ENCODE results near the gene CCDC3.

Gene CCDC3

DNA sequence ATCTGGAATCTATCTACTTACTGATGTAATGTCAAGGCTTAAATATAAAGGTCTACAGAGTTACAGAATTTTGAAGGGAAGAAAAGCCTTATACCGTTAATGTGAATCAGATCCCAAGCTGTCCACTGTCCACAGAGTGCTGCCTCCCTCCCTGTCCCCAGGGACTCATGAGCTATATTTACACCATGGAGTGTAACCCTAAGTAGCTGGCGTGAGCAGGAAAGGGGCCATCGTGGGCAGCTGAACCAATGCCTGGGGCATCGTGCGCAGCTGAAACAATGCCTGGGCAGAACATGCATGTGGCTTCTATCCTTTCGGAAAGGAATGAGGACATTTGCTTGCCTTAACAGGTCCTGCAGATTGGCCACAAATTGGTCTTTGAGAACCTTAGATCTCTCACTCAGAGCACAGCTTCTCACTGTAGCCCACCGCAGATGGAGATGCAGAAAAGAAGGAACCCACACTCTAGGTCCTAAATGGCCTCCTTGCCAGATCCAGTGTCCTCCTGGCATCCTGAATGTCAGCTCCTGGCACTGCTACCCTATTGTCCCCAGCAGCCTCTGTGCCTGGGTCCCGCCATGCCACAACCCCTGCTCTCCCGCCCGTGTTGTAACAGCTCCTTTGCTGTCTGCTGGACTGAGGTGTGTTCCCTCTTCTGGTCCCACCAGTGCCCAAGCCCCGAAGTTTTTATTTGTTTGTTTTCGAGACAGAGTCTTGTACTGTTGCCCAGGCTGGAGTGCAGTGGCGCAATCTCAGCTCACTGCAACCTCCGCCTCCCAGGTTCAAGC is 30.3 kb downstream of the CCDC3 start:
- no peak for TF ChIP-seq CTCF (IDR thresholded peaks at IDR 0.05; ENCODE audit: low read depth, low read length, missing control alignments)
- DNase-seq (ENCODE audit: low read depth) = no peak
- in situ Hi-C loops (cut with HindIII; ENCODE audit: low sequenced_read_pairs) = no loop called here
- H3K4me3 ChIP-seq (ENCODE audit: low read depth, low read length) = no peak overlapping the region

- DNase-seq (ENCODE audit: low read depth) = no peak
- in situ Hi-C loops (cut with HindIII; ENCODE audit: low sequenced_read_pairs) = no loop called here
- H3K4me3 ChIP-seq (ENCODE audit: low read depth, low read length) = no peak overlapping the region
- no peak for TF ChIP-seq CTCF (IDR thresholded peaks at IDR 0.05; ENCODE audit: low read depth, low read length, missing control alignments)
Observed at GRCh38 chr10:12969951-12970350, 31.6 kb downstream of the CCDC3 start.

DNA sequence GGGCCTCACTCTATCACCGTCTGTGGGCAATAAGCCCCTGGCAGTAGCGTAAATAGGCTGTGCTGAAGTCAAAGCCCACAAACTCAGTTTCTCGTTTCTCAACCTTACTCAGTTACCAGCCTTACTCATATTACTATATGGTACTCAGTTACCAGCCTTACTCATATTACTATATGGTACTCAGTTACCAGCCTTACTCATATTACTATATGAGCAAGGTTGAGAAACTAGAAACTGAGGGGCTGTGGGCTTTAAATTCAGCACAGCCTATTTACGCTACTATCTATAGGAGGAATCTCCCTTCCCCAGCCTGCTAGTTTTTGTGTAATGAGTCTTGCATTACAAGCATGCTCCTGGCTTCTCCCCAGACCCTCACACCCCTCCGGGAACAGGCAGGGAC is 35.4 kb downstream of the CCDC3 start:
- TF ChIP-seq CTCF (IDR thresholded peaks at IDR 0.05; ENCODE audit: low read depth, low read length, missing control alignments) = no peak
- DNase-seq (ENCODE audit: low read depth) = no peak
- in situ Hi-C loops (cut with HindIII; ENCODE audit: low sequenced_read_pairs) = no loop called here
- no peak overlapping the region for H3K4me3 ChIP-seq (ENCODE audit: low read depth, low read length)

DNA sequence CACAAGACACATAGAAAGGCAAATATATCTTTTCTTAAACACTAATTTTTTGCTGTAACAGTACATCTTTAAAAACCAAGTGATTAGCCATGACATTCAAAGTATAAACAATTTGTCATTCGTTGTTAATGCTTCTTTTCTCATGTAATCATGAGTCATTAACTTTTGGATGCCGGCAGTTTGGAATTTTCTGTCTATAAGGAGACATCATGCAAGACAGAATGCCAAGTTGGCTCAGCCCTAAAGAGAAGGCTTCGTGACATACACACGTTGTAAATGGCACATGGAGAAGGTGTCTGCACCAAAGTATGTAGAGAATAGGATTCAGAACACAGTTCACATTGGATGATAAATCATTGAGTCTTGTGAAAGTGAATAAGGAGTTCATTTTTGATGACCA is 35.9 kb downstream of the CCDC3 start:
- in situ Hi-C loops (cut with HindIII; ENCODE audit: low sequenced_read_pairs) = no loop called here
- DNase-seq (ENCODE audit: low read depth) = no peak
- TF ChIP-seq CTCF (IDR thresholded peaks at IDR 0.05; ENCODE audit: low read depth, low read length, missing control alignments) = no peak

GRCh38 chr10:12962556-12962955 is 39.0 kb downstream of the CCDC3 start:
- in situ Hi-C loops (cut with HindIII; ENCODE audit: low sequenced_read_pairs) = no loop called here
- H3K4me3 ChIP-seq (ENCODE audit: low read depth, low read length) = no peak overlapping the region
- no peak for TF ChIP-seq CTCF (IDR thresholded peaks at IDR 0.05; ENCODE audit: low read depth, low read length, missing control alignments)
- no peak for DNase-seq (ENCODE audit: low read depth)

More for the DNA sequence above, 35.9 kb downstream of the CCDC3 start:
- H3K4me3 ChIP-seq (ENCODE audit: low read depth, low read length) = no peak overlapping the region

DNA sequence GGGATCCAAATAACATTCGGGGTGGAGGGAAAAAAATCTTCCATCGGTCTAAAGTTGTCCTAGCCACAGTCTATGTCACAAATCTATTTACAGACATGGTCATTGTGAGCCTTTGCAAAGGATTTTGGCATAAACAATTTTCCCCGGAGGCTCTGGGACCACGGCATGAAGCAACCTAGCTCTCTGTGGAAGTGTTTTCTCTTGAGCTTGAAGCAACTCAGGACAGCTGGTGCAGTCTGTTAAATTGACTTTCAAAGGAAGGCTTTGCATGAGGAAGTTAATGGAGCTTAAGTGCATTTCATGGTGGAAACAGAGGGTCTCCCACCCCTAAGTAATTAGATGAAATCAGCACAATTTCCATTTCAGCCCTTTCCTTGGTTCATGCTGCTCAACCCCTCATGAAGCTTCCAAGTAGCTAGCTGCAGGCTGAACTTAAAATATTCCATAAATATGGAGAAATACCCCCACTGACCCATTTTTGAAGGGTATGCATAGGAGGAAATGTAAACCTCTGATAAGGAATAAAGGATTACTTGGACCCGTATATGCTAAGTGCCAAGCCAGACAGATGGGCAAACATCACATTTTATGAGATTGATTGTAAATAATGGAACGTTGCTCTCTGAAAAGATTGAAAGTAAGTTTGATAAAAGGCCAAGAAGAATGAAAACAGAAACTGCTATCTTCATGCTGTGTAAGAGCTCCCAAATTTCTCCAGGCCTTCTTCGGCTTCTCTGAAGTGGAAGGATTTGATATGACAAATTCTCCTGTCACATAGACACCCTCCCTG is 39.9 kb downstream of the CCDC3 start:
- DNase-seq (ENCODE audit: low read depth) = no peak
- in situ Hi-C loops (cut with HindIII; ENCODE audit: low sequenced_read_pairs) = no loop called here
- no peak for TF ChIP-seq CTCF (IDR thresholded peaks at IDR 0.05; ENCODE audit: low read depth, low read length, missing control alignments)

More for the DNA sequence above, 39.9 kb downstream of the CCDC3 start:
- H3K4me3 ChIP-seq (ENCODE audit: low read depth, low read length) = no peak overlapping the region
